ENCODE measurements around the gene JMJD1C.

DNA sequence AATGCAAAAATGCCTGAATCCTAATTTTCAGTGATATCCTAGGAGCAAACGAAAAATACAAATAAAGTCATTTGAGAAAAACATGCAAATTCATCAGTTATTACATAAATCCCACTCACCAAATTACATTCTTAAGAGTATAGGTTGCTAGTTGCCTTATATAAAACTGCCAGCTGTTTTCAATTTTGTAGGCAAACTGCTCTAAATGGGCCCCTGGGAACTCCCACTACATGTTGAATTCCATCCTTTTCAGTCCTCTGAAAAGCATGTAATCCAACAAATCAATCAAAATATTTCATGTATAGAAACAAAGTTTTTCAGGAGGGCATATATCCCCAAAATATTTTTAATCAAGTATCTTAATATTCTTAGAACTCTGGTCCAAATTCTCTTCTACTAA is 2.1 kb upstream of the JMJD1C start:
- TF ChIP-seq, protein P1, sequence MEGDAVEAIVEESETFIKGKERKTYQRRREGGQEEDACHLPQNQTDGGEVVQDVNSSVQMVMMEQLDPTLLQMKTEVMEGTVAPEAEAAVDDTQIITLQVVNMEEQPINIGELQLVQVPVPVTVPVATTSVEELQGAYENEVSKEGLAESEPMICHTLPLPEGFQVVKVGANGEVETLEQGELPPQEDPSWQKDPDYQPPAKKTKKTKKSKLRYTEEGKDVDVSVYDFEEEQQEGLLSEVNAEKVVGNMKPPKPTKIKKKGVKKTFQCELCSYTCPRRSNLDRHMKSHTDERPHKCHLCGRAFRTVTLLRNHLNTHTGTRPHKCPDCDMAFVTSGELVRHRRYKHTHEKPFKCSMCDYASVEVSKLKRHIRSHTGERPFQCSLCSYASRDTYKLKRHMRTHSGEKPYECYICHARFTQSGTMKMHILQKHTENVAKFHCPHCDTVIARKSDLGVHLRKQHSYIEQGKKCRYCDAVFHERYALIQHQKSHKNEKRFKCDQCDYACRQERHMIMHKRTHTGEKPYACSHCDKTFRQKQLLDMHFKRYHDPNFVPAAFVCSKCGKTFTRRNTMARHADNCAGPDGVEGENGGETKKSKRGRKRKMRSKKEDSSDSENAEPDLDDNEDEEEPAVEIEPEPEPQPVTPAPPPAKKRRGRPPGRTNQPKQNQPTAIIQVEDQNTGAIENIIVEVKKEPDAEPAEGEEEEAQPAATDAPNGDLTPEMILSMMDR (IDR thresholded peaks at IDR 0.05; ENCODE audit: low read depth, low read length, poor library complexity, severe bottlenecking): no peak
- no peak for TF ChIP-seq EZH2phosphoT487 (IDR thresholded peaks at IDR 0.05; ENCODE audit: borderline replicate concordance, low read length)
